C4-2B (cell line): Measurements from ENCODE around the gene SETD4.

ENCODE experiments used
- CTCF ChIP-seq: fragments of 450-650 bp; conservative IDR thresholded peaks from 2 replicates; pipeline ENCODE4 v1.5.1; 2017; ENCODE audit warnings: mild to moderate bottlenecking
- ZFX ChIP-seq: fragments of 450-650 bp; IDR thresholded peaks from 2 replicates; pipeline ENCODE4 v1.6.1; 2017

- TF ChIP-seq CTCF (no peak), ZFX (no peak)
Observed at GRCh38 chr21:36099000-36099399, 38.7 kb upstream of the SETD4 start.
